ENCODE results near the gene FCER2. TPM values are rescaled to one million over a fixed set of nuclear protein-coding genes. Genes with fewer than 3 reads are reported as not detected.

The FCER2 gene
- total RNA-seq, 1 experiment from 2014 or later = not detected

GRCh38 chr19:7668842-7669241, 33.1 kb downstream of the FCER2 start, which contains the start of gene RETN:
TSS of gene RETN (plus strand) at chr19:7669049. CDS start at chr19:7669327, 278 bp downstream.
- Histone ChIP-seq H3F3A (ENCODE audit: low read length, unreplicated experiment) (no peaks in the 10 kb centered on the region), H3K9me2 (replicated peaks; ENCODE audit: low read length) (no peaks in the 10 kb centered on the region), H3K9ac (ENCODE audit: low read length) (no peak within 1 kb of the TSS), H3K27ac (ENCODE audit: low read length) (no peak within 1 kb of the TSS), H3K36me3 (ENCODE audit: low read depth, low read length) (no peaks in the 10 kb centered on the region), H3K27me3 (ENCODE audit: low read length) (peaks cover 8% of the 10 kb centered on the region; the same call in 1 of the 2 replicates), H3K4me1 (ENCODE audit: insufficient read depth, low read length) (no peaks in the 10 kb centered on the region), H3K79me2 (ENCODE audit: low read length) (no peaks in the 10 kb centered on the region), H3K4me2 (ENCODE audit: low read length) (no peak within 1 kb of the TSS), H3K9me3 (ENCODE audit: low read length) (no peaks in the 10 kb centered on the region), H4K20me1 (ENCODE audit: low read length) (no peaks in the 10 kb centered on the region), H2AFZ (ENCODE audit: low read length) (no peak within 1 kb of the TSS), H3K4me3 (ENCODE audit: low read length) (no peak within 1 kb of the TSS)
- TF ChIP-seq CTCF (conservative IDR thresholded peaks at IDR 0.05; ENCODE audit: low read depth, low read length) = no peak
- no peak for TF ChIP-seq EZH2 (IDR thresholded peaks at IDR 0.05; ENCODE audit: low read length, unreplicated experiment)
- no peak for TF ChIP-seq EZH2phosphoT487 (IDR thresholded peaks at IDR 0.05; ENCODE audit: borderline replicate concordance, low read length)
- ChIA-PET CTCF (interaction anchor here (0.8 to 1.2 kb wide), 2 partner anchors 12 to 100 kb away, joined by 4 to 5 read pairs; partner anchors contain the start of gene TRAPPC5), POLR2A (ENCODE audit: unreplicated experiment) (no interaction called here)
- no peak for DNase-seq
- intact Hi-C loops (cut with micrococcal nuclease) = no loop called here
- ATAC-seq = no peak
- BruUV-seq (replicated peaks) = no TSS peak

GRCh38 chr19:7665076-7665475, 36.9 kb downstream of the FCER2 start:
- H3K27ac ChIP-seq (ENCODE audit: low read length) = no peak overlapping the region
- no peak for TF ChIP-seq EZH2 (IDR thresholded peaks at IDR 0.05; ENCODE audit: low read length, unreplicated experiment)
- no peak for TF ChIP-seq CTCF (conservative IDR thresholded peaks at IDR 0.05; ENCODE audit: low read depth, low read length)
- no peak for TF ChIP-seq EZH2phosphoT487 (IDR thresholded peaks at IDR 0.05; ENCODE audit: borderline replicate concordance, low read length)
- peaks cover 17% of the 10 kb centered on the region; the same call in 1 of the 2 replicates for H3K27me3 ChIP-seq (ENCODE audit: low read length)
- ChIA-PET CTCF (no interaction called here), POLR2A (ENCODE audit: unreplicated experiment) (no interaction called here)
- H3K4me2 ChIP-seq (ENCODE audit: low read length) = no peak overlapping the region
- no peaks in the 10 kb centered on the region for H4K20me1 ChIP-seq (ENCODE audit: low read length)
- no peaks in the 10 kb centered on the region for H3K79me2 ChIP-seq (ENCODE audit: low read length)
- no peak for DNase-seq
- H2AFZ ChIP-seq (ENCODE audit: low read length) = no peak overlapping the region
- H3F3A ChIP-seq (ENCODE audit: low read length, unreplicated experiment) = no peaks in the 10 kb centered on the region
- no peaks in the 10 kb centered on the region for H3K36me3 ChIP-seq (ENCODE audit: low read depth, low read length)
- H3K4me1 ChIP-seq (ENCODE audit: insufficient read depth, low read length) = no peaks in the 10 kb centered on the region
- no peaks in the 10 kb centered on the region for H3K9me3 ChIP-seq (ENCODE audit: low read length)
- H3K9ac ChIP-seq (ENCODE audit: low read length) = no peak overlapping the region
- ATAC-seq = peak; percentile 20; the same call in 1 of the 2 replicates
- H3K4me3 ChIP-seq (ENCODE audit: low read length) = no peak overlapping the region
- no TSS peak for BruUV-seq (replicated peaks)
- H3K9me2 ChIP-seq (replicated peaks; ENCODE audit: low read length) = no peaks in the 10 kb centered on the region
- intact Hi-C loops (cut with micrococcal nuclease) = no loop called here

GRCh38 chr19:7663706-7664105, 38.2 kb downstream of the FCER2 start:
- Histone ChIP-seq H4K20me1 (ENCODE audit: low read length) (no peaks in the 10 kb centered on the region), H2AFZ (ENCODE audit: low read length) (no peak overlapping the region), H3F3A (ENCODE audit: low read length, unreplicated experiment) (no peaks in the 10 kb centered on the region), H3K36me3 (ENCODE audit: low read depth, low read length) (no peaks in the 10 kb centered on the region), H3K79me2 (ENCODE audit: low read length) (no peaks in the 10 kb centered on the region), H3K4me3 (ENCODE audit: low read length) (no peak overlapping the region), H3K9me3 (ENCODE audit: low read length) (no peaks in the 10 kb centered on the region), H3K9me2 (replicated peaks; ENCODE audit: low read length) (no peaks in the 10 kb centered on the region), H3K27me3 (ENCODE audit: low read length) (peaks cover 17% of the 10 kb centered on the region; the same call in 1 of the 2 replicates), H3K4me1 (ENCODE audit: insufficient read depth, low read length) (no peaks in the 10 kb centered on the region), H3K9ac (ENCODE audit: low read length) (no peak overlapping the region), H3K27ac (ENCODE audit: low read length) (no peak overlapping the region), H3K4me2 (ENCODE audit: low read length) (no peak overlapping the region)
- CTCF ChIA-PET = interaction anchor here (0.6 kb wide), 1 partner anchor 12 kb away, joined by 3 read pairs; no protein-coding TSS in a partner anchor
- DNase-seq (no peak), ATAC-seq (no peak)
- intact Hi-C loops (cut with micrococcal nuclease) = no loop called here
- TF ChIP-seq EZH2phosphoT487 (IDR thresholded peaks at IDR 0.05; ENCODE audit: borderline replicate concordance, low read length) (no peak), EZH2 (IDR thresholded peaks at IDR 0.05; ENCODE audit: low read length, unreplicated experiment) (no peak), CTCF (conservative IDR thresholded peaks at IDR 0.05; ENCODE audit: low read depth, low read length) (no peak)
- POLR2A ChIA-PET (ENCODE audit: unreplicated experiment) = no interaction called here
- no TSS peak for BruUV-seq (replicated peaks)

Data from PC-3 (cell line).